Retinal pigment epithelial cell (primary cell): ENCODE measurements around the gene LYZL6.

Experiments
- DNase-seq: peaks from one replicate; pipeline ENCODE4 v3.0.0-alpha.2; 2010; ENCODE audit warnings: low read depth
- H3K4me3 ChIP-seq: 2 replicates; pipeline ENCODE4 v1.5.1; 2011; ENCODE audit warnings: mild to moderate bottlenecking, low read length, control low read depth, moderate library complexity
- CTCF ChIP-seq: conservative IDR thresholded peaks from 2 replicates; pipeline ENCODE4 v1.5.1; 2011; ENCODE audit warnings: low read depth, low read length, control low read depth, inconsistent platforms

The LYZL6 gene

GRCh38 chr17:35943537-35943936 lies at the start of gene LYZL6:
TSS of gene LYZL6 (minus strand) at chr17:35943713. CDS start at chr17:35939356, 4,357 bp downstream.
- no peak within 1 kb of the TSS for H3K4me3 ChIP-seq
- TF ChIP-seq CTCF: no peak
- no peak for DNase-seq

GRCh38 chr17:35991075-35991474 lies 47.6 kb upstream of the LYZL6 start:
- H3K4me3 ChIP-seq: no peak overlapping the region
- TF ChIP-seq CTCF: no peak
- DNase-seq: no peak

GRCh38 chr17:35988164-35988563 lies 44.7 kb upstream of the LYZL6 start:
- TF ChIP-seq CTCF: no peak
- H3K4me3 ChIP-seq: no peak overlapping the region
- no peak for DNase-seq

GRCh38 chr17:35986643-35987042 lies 43.1 kb upstream of the LYZL6 start, which contains the start of gene CCL14:
TSS of gene CCL14 (minus strand) at chr17:35986729. CDS start at chr17:35986649, 80 bp downstream.
- no peak for DNase-seq
- TF ChIP-seq CTCF: no peak
- H3K4me3 ChIP-seq: no peak within 1 kb of the TSS

- TF ChIP-seq CTCF: no peak
- no peak overlapping the region for H3K4me3 ChIP-seq
- DNase-seq: no peak
Measured at GRCh38 chr17:35984140-35984539, 40.6 kb upstream of the LYZL6 start.

GRCh38 chr17:35982409-35983191 lies 39.1 kb upstream of the LYZL6 start:
- no peak for DNase-seq
- no peak overlapping the region for H3K4me3 ChIP-seq
- no peak for TF ChIP-seq CTCF

GRCh38 chr17:35981908-35982330 lies 38.4 kb upstream of the LYZL6 start:
- H3K4me3 ChIP-seq: no peak overlapping the region
- TF ChIP-seq CTCF: no peak
- DNase-seq: no peak
